GM12801 (cell line): Measurements from ENCODE around the gene TRIM65.

Source experiments
- CTCF ChIP-seq: IDR thresholded peaks from one replicate; pipeline ENCODE4 v1.5.1; 2011; ENCODE audit warnings: control low read depth; ENCODE audit not compliant: insufficient read length; ENCODE audit errors: extremely low read depth

Gene TRIM65

GRCh38 chr17:75854101-75854748 is 42.5 kb downstream of the TRIM65 start:
- TF ChIP-seq CTCF = no peak

DNA sequence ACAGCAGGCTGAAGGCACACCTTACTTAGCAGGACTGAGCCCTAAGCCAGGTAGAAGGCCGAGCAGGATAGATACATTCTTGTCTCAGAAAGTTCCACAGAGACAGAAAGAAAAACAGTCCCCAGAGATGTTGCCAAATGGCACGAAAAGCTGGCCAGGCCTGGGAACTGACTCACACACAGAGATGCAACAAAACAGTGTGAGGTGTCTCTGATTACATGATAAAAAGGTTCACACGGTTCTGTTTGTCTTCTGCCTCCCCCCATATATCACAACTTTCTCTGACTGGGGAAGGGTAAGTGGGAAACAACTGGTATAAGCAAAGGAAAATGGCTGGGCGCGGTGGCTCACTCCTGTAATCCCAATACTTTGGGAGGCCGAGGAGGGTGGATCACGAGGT is 43.3 kb downstream of the TRIM65 start:
- TF ChIP-seq CTCF = no peak

GRCh38 chr17:75850928-75851692 is 45.6 kb downstream of the TRIM65 start:
- TF ChIP-seq CTCF = no peak

DNA sequence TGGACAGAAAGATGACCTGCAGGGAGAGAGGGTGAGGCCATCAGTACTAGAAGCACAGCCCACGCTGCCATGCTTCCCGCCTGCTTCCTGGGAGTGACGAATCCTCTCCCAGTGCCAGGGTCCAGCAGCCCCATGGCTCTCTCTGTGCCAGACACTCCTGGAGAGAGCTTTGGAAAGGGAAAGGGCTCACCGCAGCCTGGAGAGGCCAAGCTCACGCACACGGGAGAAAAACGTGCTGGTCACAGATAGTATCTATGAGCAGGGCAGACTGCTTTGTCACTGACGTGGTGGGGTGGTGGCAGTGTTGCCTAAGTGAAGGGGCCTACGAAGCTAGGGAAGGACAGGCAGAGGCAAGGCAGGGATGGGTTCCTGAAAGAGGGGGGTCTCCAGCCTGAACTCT is 47.0 kb downstream of the TRIM65 start:
- TF ChIP-seq CTCF = no peak

- TF ChIP-seq CTCF = no peak
These were observed 47.5 kb downstream of the TRIM65 start for GRCh38 chr17:75849279-75849646.

DNA sequence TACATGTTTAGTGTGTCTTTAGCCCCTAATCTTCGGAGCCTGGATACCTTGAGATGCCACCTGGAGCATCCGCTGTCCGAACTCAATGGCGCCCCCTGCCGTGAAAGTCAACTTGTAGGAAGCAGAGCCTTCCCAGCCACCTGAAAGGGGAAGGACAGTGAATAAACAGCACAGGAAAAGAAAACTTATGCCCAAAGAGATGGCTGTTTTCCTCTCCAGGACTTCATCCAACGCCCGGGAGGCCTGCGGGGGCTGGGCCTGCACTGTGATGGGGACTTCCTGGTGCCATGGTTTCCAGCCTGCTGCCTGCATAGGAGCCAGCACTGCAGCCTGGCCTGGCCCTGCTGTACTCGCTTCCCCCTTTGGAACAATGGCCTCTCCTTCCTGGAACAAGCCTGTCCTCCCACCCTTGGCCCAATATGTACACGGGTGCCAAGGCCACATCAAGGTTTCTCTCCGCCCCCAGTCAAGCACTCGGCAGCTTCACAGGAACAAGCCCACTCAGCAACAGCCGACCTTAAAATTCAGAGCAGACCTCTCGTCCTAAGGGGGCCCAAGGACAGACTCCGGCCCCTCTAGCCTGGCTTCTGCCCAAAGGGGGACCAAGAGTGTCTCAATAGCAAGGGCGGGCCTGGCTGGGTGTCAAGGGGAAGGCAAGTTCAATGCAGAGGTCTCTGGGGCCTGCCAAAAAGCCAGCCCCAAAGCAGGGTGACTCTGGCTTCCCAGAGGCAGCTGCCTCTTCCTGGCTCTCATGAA is 48.0 kb downstream of the TRIM65 start:
- no peak for TF ChIP-seq CTCF

GRCh38 chr17:75847614-75848522 is 48.9 kb downstream of the TRIM65 start:
- TF ChIP-seq CTCF = no peak
